GM21390 (cell line): ENCODE results near the gene TMED9.
A peak's percentile ranks its signal among the peaks of the same experiment; 100 is the strongest.
"Not testable (repeated sequence)": the region's sequence is repeated elsewhere in the genome, so short reads cannot be mapped to it uniquely, and the experiment has no call there.

Source experiments
- ATAC-seq: cut with Tn5 transposase; IDR thresholded peaks from one replicate; pipeline ENCODE4 v1.9.1; 2021; ENCODE audit not compliant: unreplicated experiment

Gene TMED9

DNA sequence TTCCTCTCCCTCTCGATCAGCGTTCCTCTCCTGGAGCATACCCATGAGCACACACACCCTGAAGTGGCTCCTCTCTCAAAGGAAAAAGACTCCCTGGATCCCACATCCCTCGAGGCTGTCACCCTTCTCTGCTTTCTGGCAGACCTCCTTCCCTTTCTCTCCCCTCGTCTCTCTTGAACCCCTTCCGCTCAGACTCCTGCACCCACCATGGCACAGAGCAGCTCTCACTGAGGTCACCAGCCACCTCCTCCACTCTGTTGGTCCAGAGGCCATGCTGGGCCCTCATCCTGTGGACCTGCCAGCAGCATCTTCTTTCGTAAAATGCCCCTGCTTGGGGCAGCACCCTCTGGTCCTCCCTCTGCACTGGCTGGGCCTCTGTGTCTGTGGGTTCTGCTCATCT lies 13.7 kb downstream of the TMED9 start:
- ATAC-seq: no peak

DNA sequence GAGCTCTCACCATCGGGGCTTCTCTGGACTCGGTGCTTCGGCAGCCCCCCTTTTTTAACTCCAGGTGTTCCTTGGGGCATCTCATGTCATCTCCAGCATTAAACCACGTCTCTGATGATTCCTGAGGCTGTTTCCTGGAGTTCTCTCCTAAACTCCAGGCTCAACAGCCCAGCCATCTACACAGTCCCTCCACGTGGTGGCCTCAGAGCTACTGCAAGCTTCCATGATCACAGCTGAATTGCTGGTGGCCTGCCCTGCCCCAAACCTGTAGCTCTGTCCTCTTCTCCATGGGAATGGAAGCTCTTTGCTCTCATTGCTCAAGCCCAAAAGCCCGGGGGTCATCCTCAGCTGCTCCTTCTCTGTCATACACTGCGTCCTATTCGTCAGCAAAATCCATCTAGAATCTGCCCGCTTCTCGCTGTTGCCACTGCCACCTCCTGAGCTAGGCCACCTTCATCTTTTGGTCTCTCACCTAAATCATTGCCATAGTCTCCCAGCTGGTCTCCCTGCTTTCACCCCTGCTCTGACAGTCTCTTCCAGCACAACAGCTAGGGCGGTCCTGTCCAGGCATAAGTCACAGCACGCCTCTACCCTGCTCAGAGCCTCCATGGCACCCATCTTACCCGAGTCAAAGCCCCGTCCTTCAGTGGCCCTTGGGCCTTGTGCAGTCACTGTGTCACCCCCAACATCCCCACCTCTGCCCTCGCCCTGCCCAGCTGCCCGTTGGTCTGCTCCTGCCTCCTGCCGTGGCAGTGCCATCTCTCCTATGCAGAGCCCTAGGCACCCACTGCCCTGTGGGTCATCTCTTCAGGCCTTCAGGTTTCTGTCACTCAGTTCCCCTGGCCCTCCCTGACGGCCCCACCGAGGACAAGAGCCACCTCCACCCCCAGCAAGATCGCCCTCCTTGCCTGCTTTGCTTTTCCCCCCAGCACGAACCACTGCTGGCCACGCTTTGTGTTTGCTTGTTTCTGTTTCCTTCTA lies 14.4 kb downstream of the TMED9 start:
- ATAC-seq: no peak

DNA sequence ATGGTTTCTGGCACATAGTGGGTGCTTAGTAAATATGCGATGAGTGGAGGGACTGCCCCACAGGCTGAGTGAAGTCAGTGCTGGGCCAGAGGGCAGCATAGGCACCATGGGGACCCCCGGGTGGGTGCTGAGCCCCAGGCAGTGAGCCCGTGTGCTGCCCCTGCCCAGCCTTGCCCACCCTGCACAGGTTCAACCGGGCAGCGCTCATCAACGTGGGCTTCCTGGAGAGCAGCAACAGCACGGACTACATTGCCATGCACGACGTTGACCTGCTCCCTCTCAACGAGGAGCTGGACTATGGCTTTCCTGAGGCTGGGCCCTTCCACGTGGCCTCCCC lies 15.1 kb downstream of the TMED9 start:
- ATAC-seq: no peak

DNA sequence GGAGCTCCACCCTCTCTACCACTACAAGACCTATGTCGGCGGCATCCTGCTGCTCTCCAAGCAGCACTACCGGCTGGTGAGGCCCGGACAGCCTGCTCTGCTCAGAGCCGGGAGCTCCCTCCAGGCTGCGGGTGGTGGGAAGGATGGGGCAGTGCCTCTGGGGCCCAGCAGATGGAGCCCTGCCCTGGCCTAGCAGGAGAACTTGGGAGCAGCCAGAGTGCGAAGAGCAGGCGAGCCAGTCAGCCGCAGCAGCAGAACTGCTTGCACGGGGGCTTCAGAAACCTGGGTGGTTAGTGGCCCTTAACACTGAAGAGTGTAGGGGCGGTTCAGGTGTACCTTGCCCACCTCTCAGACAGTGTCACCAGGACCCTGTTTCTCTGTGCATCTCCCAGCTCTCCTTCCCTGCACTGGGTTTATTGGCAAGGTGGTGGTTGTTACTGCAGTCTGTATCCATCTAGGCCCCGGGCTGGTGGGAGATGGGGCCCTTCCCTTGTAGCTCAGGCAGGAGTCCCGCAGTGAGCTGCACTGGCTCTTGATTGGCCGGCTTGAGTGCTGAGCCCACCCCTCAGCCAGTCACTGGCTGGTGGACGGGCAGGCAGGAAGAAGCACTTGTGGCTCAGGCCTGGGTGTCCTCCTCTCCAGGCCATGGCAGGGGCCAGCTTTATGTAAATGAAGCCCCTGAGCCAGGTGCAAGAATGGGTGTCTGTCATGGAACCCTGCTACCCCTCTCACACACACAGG lies 15.6 kb downstream of the TMED9 start:
- ATAC-seq: peak; percentile 53

DNA sequence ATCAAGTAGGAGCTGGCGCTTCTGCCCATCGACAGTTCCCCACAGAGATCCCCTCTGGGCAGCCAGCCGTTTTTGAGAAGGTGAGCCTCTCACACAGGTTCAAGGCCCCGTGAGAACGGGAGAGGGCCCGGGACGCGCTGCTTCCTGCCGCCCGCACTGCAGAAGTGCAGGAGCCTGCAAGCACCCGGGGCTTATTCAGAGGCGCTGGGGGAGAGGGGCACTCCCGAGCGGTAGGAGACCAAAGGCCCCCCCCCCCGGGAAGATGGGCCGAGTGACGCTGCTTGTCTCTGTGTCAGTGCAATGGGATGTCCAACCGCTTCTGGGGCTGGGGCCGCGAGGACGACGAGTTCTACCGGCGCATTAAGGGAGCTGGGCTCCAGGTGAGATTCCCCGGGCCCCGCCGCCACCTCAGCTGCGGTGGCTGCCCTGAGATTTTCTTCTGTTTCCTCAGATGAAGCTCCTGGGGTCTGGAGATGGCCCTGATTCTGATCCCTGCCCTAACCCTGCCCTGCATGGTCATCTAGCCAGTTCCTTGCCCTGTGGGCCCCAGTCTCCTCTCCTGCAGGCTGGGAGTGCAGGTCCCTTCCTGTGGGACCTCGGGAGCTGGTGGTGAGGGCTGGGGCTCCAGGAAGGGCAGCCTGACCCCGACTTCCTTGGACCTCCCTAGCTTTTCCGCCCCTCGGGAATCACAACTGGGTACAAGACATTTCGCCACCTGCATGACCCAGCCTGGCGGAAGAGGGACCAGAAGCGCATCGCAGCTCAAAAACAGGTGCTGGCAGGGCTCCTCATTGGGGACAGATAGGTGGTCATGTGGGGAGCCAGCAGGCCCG lies 16.5 kb downstream of the TMED9 start:
- no peak for ATAC-seq

DNA sequence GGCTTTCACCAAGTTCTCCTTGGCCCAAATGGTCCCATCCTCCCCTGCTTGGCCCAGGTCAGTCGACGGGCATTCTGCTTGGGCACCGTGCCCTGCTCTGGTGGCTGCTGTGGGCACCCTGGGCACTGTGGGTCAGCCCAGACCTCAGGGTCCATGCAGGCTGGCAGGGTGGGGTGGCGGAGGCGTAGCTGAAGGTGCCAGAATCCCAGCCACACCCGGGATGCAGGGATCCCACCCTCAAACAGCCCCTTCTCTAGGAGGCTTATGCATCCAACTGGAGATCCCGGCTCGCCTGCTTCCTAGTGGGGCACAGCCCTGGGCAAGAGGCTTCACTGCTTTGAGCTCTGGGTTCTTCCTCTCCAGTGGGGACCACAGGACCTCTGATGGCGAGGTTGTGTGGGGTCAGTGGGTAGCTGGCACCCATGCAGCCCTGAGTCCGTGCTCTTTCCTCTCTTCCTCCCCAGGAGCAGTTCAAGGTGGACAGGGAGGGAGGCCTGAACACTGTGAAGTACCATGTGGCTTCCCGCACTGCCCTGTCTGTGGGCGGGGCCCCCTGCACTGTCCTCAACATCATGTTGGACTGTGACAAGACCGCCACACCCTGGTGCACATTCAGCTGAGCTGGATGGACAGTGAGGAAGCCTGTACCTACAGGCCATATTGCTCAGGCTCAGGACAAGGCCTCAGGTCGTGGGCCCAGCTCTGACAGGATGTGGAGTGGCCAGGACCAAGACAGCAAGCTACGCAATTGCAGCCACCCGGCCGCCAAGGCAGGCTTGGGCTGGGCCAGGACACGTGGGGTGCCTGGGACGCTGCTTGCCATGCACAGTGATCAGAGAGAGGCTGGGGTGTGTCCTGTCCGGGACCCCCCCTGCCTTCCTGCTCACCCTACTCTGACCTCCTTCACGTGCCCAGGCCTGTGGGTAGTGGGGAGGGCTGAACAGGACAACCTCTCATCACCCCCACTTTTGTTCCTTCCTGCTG lies 17.4 kb downstream of the TMED9 start:
- ATAC-seq: no peak

DNA sequence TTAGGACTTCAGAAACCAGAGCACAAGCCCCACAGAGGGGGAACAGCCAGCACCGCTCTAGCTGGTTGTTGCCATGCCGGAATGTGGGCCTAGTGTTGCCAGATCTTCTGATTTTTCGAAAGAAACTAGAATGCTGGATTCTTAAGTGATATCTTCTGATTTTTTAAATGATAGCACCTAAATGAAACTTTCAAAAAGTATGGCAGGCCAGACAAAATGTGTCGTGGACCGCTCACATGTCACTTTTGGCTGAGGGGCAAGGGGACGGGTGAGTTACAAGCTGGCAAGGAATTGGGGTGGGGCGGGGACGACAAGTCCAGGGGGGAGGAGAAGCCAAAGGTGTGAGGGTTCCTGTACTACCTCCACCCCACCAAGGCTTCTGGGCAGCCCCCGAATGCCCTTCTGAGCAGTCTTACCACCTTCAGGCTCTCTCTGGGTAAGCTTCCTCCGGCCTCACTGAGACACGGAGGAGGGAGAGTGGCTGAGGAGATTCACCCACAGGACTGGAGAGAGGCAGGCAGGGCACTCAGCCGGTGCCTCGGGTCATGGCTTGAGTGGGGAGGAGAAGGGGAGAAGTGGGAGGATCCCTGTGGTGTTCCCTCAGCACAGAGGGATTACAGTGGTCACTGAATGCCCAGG lies 18.2 kb downstream of the TMED9 start:
- no peak for ATAC-seq

DNA sequence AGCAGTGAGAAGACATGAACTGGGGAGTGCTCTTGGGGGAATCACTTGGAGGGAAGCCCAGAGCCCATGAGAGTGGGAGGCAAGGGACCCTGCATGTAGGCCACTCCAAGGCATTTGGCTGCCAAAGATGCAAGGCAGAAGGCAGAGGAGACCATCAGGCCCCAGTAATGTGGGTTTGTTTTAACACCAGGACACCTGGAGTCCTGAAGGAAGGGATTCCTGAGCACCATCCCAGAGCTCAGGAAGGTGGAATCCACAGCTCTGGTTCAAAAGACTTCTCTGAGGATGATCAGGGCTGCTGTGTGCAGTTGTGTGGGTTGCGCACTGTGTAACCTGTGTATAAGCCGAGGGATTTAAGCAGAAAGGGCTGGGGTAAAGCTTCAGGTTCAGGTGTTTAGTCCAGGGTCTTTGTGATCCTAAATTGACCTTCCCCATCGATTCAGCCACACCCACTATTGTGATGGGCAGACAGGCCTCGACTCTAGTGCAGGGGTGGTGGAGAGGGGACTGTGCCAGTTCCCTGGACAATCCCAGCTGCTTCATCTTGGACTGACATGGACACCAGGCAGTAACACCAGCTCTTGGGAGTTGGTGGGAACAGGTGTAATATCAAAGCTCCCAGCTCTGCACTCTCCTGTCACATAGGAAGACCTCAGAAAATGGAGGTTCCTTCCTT lies 18.9 kb downstream of the TMED9 start:
- ATAC-seq: no peak

DNA sequence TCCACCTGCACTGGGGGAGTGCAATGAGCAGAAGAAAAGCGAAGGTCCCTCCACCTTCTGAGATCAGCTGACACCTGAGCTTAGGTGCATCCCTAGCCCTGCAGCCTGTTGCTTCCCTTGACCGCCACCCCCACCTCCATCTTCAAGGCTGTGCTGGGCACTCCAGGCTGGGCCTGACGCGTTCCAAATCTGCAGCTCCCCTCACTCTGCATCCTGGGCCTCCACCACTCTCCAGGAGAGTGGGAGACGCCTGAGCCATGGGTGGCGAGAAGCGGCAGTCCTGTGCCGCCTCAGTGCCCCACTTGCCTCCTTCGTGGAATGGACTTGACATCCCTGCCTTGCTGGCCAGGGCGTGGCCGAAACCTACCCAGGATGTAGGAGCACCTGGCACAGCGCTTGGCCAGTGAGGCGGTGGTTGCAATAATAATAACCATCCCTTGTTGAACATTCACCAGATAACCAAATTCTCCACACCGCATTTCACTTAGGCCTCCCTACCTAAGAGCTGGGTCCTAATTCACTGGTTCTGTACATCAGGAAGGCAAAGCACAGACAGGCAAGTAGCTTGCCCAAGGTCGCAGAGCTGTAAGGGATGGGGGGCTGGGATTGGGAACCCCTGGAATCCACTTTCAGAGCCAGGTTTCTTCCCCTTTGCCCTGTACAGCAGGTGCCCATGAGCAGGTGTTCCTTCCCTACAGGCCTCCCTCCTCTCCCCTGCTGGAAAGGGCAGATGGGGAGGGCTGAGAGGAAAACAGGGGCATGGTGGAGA lies 19.6 kb downstream of the TMED9 start:
- ATAC-seq: no peak

DNA sequence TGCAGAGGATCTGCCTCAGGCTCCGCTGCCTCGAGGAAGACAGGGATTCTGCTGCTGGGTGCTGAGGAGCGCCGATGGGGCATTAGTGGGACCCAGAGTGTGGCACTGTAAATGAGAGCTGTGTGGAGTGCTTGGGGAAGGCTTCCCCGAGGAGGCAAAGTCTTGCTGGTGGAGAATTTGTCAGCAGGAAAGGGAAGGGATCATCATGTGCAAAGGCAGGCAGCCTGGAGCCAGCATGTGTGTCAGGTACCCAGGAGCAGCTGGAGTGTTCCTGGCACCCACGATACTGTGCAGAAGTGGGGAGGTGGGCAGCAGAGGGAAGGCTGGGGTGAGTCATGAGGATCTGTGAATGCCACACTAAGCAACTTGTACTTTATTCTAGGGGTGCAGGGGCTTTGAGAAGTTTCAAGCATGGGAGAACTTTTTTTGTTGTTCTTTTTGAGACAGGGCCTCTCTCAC lies 20.2 kb downstream of the TMED9 start:
- no peak for ATAC-seq

DNA sequence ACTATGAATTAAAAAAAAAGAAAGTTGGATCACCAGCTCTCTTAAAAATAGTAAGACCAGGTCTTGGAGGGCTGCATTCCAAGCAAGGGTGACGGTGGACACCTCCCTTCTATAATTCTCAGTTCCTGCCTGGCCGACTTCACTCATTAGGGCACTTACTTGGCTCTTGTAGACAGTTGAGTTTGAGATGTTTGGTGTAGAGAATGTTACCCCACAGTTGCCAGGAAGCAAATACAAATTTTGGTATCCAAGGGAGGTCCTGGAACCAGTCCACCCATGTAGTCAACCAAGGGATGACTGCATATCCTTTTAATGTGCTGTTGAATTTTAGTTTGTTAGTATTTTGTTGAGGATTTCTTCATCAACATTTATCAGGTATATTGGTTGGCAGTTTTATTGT lies 28.6 kb downstream of the TMED9 start:
- no peak for ATAC-seq

DNA sequence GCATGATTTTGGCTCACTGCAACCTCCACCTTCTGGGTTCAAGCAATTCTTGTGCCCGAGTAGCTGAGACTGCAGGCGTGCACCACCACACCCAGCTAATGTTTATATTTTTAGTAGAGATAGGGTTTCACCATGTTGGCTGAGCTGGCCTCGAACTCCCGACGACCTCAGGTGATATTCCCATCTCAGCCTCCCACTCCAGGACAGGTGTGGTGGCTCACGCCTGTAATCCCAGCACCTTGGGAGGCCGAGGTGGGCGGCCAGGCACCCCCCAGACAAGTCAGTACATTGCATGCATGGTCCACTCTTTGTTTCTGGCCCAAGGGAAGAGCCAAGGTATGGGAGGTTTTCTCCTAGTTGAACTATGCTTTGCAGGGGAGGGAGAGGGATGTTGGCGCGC lies 32.2 kb downstream of the TMED9 start:
- ATAC-seq: not testable (repeated sequence)

DNA sequence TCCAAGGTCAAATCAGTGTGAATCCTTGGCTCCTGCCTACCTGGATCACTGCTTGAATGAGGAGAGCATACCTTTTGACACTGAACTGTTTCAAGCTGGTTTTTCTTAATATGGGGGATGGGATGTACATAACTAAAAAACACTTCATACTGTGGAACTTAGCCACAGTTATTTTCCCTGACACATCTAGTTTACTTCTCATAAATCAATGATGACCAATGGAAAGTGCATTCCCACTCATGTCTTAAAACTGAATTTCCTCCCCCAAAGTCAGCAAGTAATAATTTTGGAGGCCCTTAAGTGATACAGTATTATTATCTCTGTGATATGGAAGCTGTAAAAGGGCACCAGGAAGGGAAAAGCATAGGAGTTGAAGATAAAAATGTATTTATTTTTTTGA lies 38.2 kb downstream of the TMED9 start:
- ATAC-seq: not testable (repeated sequence)

DNA sequence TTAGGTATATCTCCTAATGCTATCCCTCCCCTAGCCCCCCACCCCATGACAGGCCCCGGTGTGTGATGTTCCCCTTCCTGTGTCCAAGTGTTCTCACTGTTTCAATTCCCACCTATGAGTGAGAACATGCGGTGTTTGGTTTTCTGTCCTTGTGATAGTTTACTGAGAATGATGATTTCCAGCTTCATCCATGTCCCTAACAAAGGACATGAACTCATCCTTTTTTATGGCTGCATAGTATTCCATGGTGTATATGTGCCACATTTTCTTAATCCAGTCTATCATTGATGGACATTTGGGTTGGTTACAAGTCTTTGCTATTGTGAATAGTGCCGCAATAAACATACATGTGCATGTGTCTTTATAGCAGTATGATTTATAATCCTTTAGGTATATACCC lies 42.9 kb downstream of the TMED9 start:
- not testable (repeated sequence) for ATAC-seq

DNA sequence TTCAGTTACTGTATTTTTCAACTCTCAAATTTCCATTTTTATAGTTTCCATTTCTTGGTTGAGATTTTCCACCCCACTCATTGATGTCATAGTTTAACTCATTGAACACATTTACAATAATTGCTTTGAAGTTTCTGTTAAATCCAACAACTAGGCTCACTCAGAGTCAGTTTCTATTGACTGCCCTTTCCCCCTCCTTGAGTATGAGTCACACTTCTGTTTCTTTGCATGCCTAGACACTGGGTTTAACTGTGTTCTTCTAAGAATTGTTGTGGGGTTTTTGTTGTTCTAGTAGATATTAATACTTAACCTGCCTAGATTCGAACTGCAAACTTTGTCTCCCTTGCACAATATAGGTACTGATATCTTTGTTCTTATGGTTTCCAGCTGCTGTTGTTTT lies 53.5 kb downstream of the TMED9 start:
- not testable (repeated sequence) for ATAC-seq
